ENCODE results near the gene KRTAP10-4. TPM values are rescaled to one million over a fixed set of nuclear protein-coding genes. Genes with fewer than 3 reads are reported as not detected.

Gene KRTAP10-4
- total and polyA plus RNA-seq, 10 of the 15 experiments (the other 5 are each of a cell fraction or from before 2014, with no cell fraction given) = not detected

GRCh38 chr21:44618909-44619308, 45.4 kb downstream of the KRTAP10-4 start:
- ChIA-PET POLR2A (interaction anchor here (0.6 kb wide), 1 partner anchor 226 kb away, joined by 5 read pairs; no protein-coding TSS in a partner anchor), RAD21 (ENCODE audit: unreplicated experiment) (interaction anchor here (0.9 to 1.3 kb wide), 2 partner anchors 55 to 124 kb away, joined by 3 read pairs; no protein-coding TSS in a partner anchor), CTCF (interaction anchor here (0.9 to 1.1 kb wide), 2 partner anchors 108 to 175 kb away, joined by 3 read pairs; no protein-coding TSS in a partner anchor), SMC1A (ENCODE audit: uncharacterized antibody, unreplicated experiment) (interaction anchor here (1.1 to 1.3 kb wide), 2 partner anchors 10 to 57 kb away, joined by 3 read pairs; no protein-coding TSS in a partner anchor)
- FAIRE-seq = no peak
- no peak overlapping the region for H3K9ac ChIP-seq (ENCODE audit: control insufficient read depth, insufficient read depth, low read length)
- H3K4me2 ChIP-seq (ENCODE audit: control insufficient read depth, insufficient read depth) = no peak overlapping the region
- peaks cover 1% of the 10 kb centered on the region; the same call in 1 of the 3 replicates for H3K9me3 ChIP-seq (replicated peaks; ENCODE audit: control insufficient read depth, insufficient read depth, low read length)
- H3K27me3 ChIP-seq (replicated peaks in 1 of 2; ENCODE audit: control insufficient read depth in 2 of 2, insufficient read depth in 2 of 2, low read length in 1 of 2) = no peaks in the 10 kb centered on the region
- DNase-seq (ENCODE audit: low read depth, low spot score) = no peak
- H2AFZ ChIP-seq (ENCODE audit: control insufficient read depth, low read depth, low read length) = no peak overlapping the region
- in situ Hi-C loops (cut with MboI) (no loop called here), intact Hi-C loops (cut with micrococcal nuclease; ENCODE audit: unreplicated experiment) (no loop called here)
- ATAC-seq = no peak
- 26% methylated on average over 3 of the region's 3 CpGs for WGBS (ENCODE audit: insufficient coverage, insufficient replicate concordance, low lambda C conversion rate, missing lambda C conversion rate)
- no peak overlapping the region for H3K27ac ChIP-seq (ENCODE audit: control insufficient read depth, insufficient read depth)
- H3K36me3 ChIP-seq (ENCODE audit: control insufficient read depth in 2 of 2, insufficient read depth in 2 of 2, low read length in 1 of 2) = no peaks in the 10 kb centered on the region
- no peak overlapping the region for H3K4me3 ChIP-seq
- BruUV-seq (replicated peaks) = no TSS peak
- no peaks in the 10 kb centered on the region for H4K20me1 ChIP-seq (ENCODE audit: control insufficient read depth, insufficient read depth)
- H3K79me2 ChIP-seq (ENCODE audit: control insufficient read depth, insufficient read depth, low read length) = no peaks in the 10 kb centered on the region
- H3K4me1 ChIP-seq (ENCODE audit: control insufficient read depth, insufficient read depth, low read length) = no peaks in the 10 kb centered on the region
- no peak for TF ChIP-seq ZBTB4 (CRISPR knock-in tag; IDR thresholded peaks at IDR 0.05)
- no peak for TF ChIP-seq KDM1A (IDR thresholded peaks at IDR 0.05; ENCODE audit: borderline replicate concordance)
- TF ChIP-seq PAX8 (IDR thresholded peaks at IDR 0.05) = no peak
- TF ChIP-seq RAD51 (IDR thresholded peaks at IDR 0.05) = no peak
- no peak for TF ChIP-seq RELB (IDR thresholded peaks at IDR 0.05; ENCODE audit: low read depth)
- no peak for TF ChIP-seq IRF3 (IDR thresholded peaks at IDR 0.05)
- no peak for TF ChIP-seq ZBTB33 (IDR thresholded peaks at IDR 0.05)
- no peak for TF ChIP-seq USF2 (IDR thresholded peaks at IDR 0.05; ENCODE audit: borderline replicate concordance, low read depth, low read length)
- TF ChIP-seq HDAC6 (IDR thresholded peaks at IDR 0.05; ENCODE audit: unreplicated experiment) = no peak
- TF ChIP-seq CTCF (IDR thresholded peaks at IDR 0.05 in 2 of 3, conservative IDR thresholded peaks at IDR 0.05 in 1 of 3; ENCODE audit: control insufficient read depth in 2 of 3, extremely low read depth in 1 of 3, insufficient read depth in 1 of 3, low read depth in 3 of 3, low read length in 3 of 3) = no peak

Measured in GM12878 (cell line).